K562 (cell line): ENCODE results near the gene POLR2C. TPM values are rescaled to one million over a fixed set of nuclear protein-coding genes. Genes with fewer than 3 reads are reported as not detected.

Experiments
- ATAC-seq: fragments of 200-7000 bp; cut with Tn5 transposase; 3 replicates; pipeline ENCODE4 v1.9.1; 2020; ENCODE audit warnings: moderate library complexity
- Bru-seq: library from RNA; stranded (reverse); fragments of 400-500 nt; gene quantifications from one replicate; lab custom pipeline; 2021; lab: Mats Ljungman, UMichigan
- BruChase-seq, 2 experiments: library from RNA; stranded (reverse); fragments of 400-500 nt; gene quantifications; one replicate each; lab custom pipeline; 2021; lab: Mats Ljungman, UMichigan
- BruUV-seq: library from RNA; stranded (reverse); fragments of 400-500 nt; replicated peaks from 2 replicates; lab custom pipeline; 2021; lab: Mats Ljungman, UMichigan
- CTCF ChIA-PET: fragments of 300-600 bp; formaldehyde crosslinking; extraction: SDS; loops from one replicate; lab custom pipeline; 2021; ENCODE audit warnings: low intra/inter-chr PET ratio; lab: Yijun Ruan, JAX
- POLR2A ChIA-PET: fragments of 300-600, 350-650 bp; sonication (Branson Sonifier 250); formaldehyde crosslinking; extraction: SDS; loops from one replicate; lab custom pipeline; 2021; ENCODE audit warnings: antibody characterized with exemption, inconsistent platforms; lab: Yijun Ruan, JAX
- DNase-seq, 4 experiments: peaks; one replicate each; pipeline versions ENCODE4 v3.0.0 to v3.0.0-alpha.2; 2011 to 2018; ENCODE audit warnings: low spot score in 3 of 4, mixed read lengths in 3 of 4; ENCODE audit errors: extremely low read depth in 1 of 4
- FAIRE-seq: peaks from 2 replicates; lab custom pipeline; 2011; peaks lifted over from hg19 to GRCh38; lab: Jason Lieb, UNC
- H2AFZ ChIP-seq: 2 replicates; pipeline ENCODE4 v1.6.0; 2011; ENCODE audit warnings: low read depth, low read length, control low read depth, inconsistent platforms
- H3K27ac ChIP-seq: fragments of 200-600 bp; 3 replicates; pipeline ENCODE4 v1.8.0; 2011; ENCODE audit warnings: low read depth, mild to moderate bottlenecking, control low read depth, inconsistent platforms, low read length, moderate library complexity, mixed read lengths; ENCODE audit errors: extremely low read depth
- H3K27me3 ChIP-seq, 2 experiments: fragments of 300-600 bp in 1 of 2; 2 replicates in 1 of 2; 3 replicates in 1 of 2; pipeline versions ENCODE4 v1.6.0 to v1.8.0; 2011; ENCODE audit warnings: inconsistent platforms in 2 of 2, low read length in 2 of 2, mild to moderate bottlenecking in 1 of 2, mixed read lengths in 1 of 2, moderate library complexity in 1 of 2; ENCODE audit not compliant: control insufficient read depth in 2 of 2, insufficient read depth in 2 of 2
- H3K36me3 ChIP-seq: fragments of 300-600 bp; 3 replicates; pipeline ENCODE4 v1.8.0; 2011; ENCODE audit warnings: mild to moderate bottlenecking, low read length, inconsistent platforms; ENCODE audit not compliant: control insufficient read depth, insufficient read depth
- H3K4me1 ChIP-seq, 2 experiments: fragments of 200-600 bp in 1 of 2; replicated peaks in 1 of 2; 2 replicates in 1 of 2; 3 replicates in 1 of 2; pipeline versions ENCODE4 v1.5.1 to v1.8.0; 2011; ENCODE audit warnings: inconsistent platforms in 2 of 2, low read length in 2 of 2, mild to moderate bottlenecking in 1 of 2, mixed read lengths in 1 of 2, moderate library complexity in 1 of 2; ENCODE audit not compliant: control insufficient read depth in 2 of 2, insufficient read depth in 2 of 2
- H3K4me2 ChIP-seq: 2 replicates; pipeline ENCODE4 v1.6.1; 2011; ENCODE audit warnings: low read length, control low read depth, inconsistent platforms, mixed read lengths; ENCODE audit not compliant: insufficient read depth
- H3K4me3 ChIP-seq: fragments of 200-600 bp; sonication (generic), shearing (Covaris generic); 2 replicates; pipeline ENCODE4 v1.5.1; 2016; ENCODE audit warnings: control low read depth, inconsistent platforms
- H3K79me2 ChIP-seq: fragments of 200-600 bp; 3 replicates; pipeline ENCODE4 v1.8.0; 2011; ENCODE audit warnings: low read length, inconsistent platforms; ENCODE audit not compliant: control insufficient read depth, insufficient read depth
- H3K9ac ChIP-seq, 2 experiments: 2 replicates each; pipeline versions ENCODE4 v1.6.0 to v1.6.1; 2011; ENCODE audit warnings: low read depth in 2 of 2, low read length in 2 of 2, control low read depth in 1 of 2, inconsistent platforms in 1 of 2, mild to moderate bottlenecking in 1 of 2, mixed read lengths in 1 of 2; ENCODE audit not compliant: insufficient read depth in 1 of 2
- H3K9me1 ChIP-seq: one replicate; pipeline ENCODE4 v1.6.0; 2011; ENCODE audit warnings: inconsistent platforms, mild to moderate bottlenecking, low read length, moderate library complexity; ENCODE audit not compliant: control insufficient read depth, insufficient read depth
- H3K9me3 ChIP-seq: replicated peaks from 2 replicates; pipeline ENCODE4 v1.5.1; 2011; ENCODE audit warnings: low read depth, low read length, inconsistent platforms; ENCODE audit not compliant: control insufficient read depth, insufficient read depth
- H4K20me1 ChIP-seq: replicated peaks from 2 replicates; pipeline ENCODE4 v1.6.1; 2011; ENCODE audit warnings: low read length, inconsistent platforms, mixed read lengths; ENCODE audit not compliant: control insufficient read depth, insufficient read depth
- ETV5 ChIP-seq: sonication (generic); formaldehyde crosslinking; IDR thresholded peaks from 2 replicates; pipeline ENCODE4 v1.4.0; 2020; ENCODE audit warnings: low read depth, mild to moderate bottlenecking, missing genetic modification reagents
- FIP1L1 ChIP-seq: fragments of 200-400 bp; formaldehyde crosslinking; IDR thresholded peaks from 2 replicates; pipeline ENCODE4 v1.6.1; 2018; ENCODE audit warnings: mild to moderate bottlenecking, low read depth, low read length; ENCODE audit not compliant: poor library complexity, severe bottlenecking
- HDAC6 ChIP-seq: IDR thresholded peaks from 2 replicates; pipeline ENCODE4 v1.6.1; 2012; ENCODE audit warnings: low read depth, mild to moderate bottlenecking, control low read depth, inconsistent platforms, low read length, moderate library complexity
- MED1 ChIP-seq: sonication (generic); formaldehyde crosslinking; IDR thresholded peaks from 2 replicates; pipeline ENCODE4 v1.8.1; 2023; ENCODE audit warnings: missing genetic modification reagents, borderline replicate concordance
- PTTG1 ChIP-seq: fragments of 450-650 bp; IDR thresholded peaks from 2 replicates; pipeline ENCODE4 v1.6.1; 2016; ENCODE audit warnings: low read depth, mild to moderate bottlenecking, missing genetic modification characterization, missing compliant biosample characterization
- RB1 ChIP-seq: fragments of 450-650 bp; IDR thresholded peaks from 2 replicates; pipeline ENCODE4 v1.6.1; 2017; ENCODE audit warnings: low read depth, mild to moderate bottlenecking
- TEAD2 ChIP-seq: fragments of 450-650 bp; IDR thresholded peaks from 2 replicates; pipeline ENCODE4 v1.6.1; 2016; ENCODE audit warnings: missing genetic modification characterization, control low read depth, missing compliant biosample characterization
- ZNF592 ChIP-seq: fragments of 450-650 bp; IDR thresholded peaks from 2 replicates; pipeline ENCODE4 v1.6.1; 2017; ENCODE audit warnings: antibody characterized with exemption, mild to moderate bottlenecking
- WGBS: fragments of 100-300 bp; shearing (Covaris generic); methylation state at CpG from one replicate; pipeline ENCODE4 v1.1.6; 2016; ENCODE audit warnings: low coverage, mixed read lengths; ENCODE audit not compliant: insufficient coverage; ENCODE audit errors: missing lambda C conversion rate; 5-methylcytosine and 5-hydroxymethylcytosine counted together
- in situ Hi-C: fragments of 300-500 bp; cut with MboI; formaldehyde crosslinking; loops from 4 replicates; pipeline ENCODE4 v1.15.0; 2018; ENCODE audit warnings: inconsistent platforms, mixed read lengths
- intact Hi-C: fragments of 100-400 bp; cut with micrococcal nuclease; formaldehyde crosslinking; loops from 2 replicates; pipeline ENCODE4 v1.14.2; 2022
- long read RNA-seq, 3 experiments: library from polyadenylated mRNA in 2 of 3; library from RNA in 1 of 3; unstranded in 2 of 3; stranded (forward) in 1 of 3; transcript quantifications; one replicate each; pipeline ENCODE4 v2.0.0, GENCODE V29; 2019 to 2022
- polyA minus RNA-seq, 3 experiments: library from RNA; depleted of rRNA, polyadenylated mRNA; stranded (reverse); fragments of >200 nt; gene quantifications; 2 replicates each; pipeline ENCODE4 v1.2.3, GENCODE V29; 2011
- polyA plus RNA-seq, 8 experiments: library from polyadenylated mRNA; depleted of rRNA in 4 of 8; stranded (reverse) in 5 of 8; unstranded in 3 of 8; fragments of >200 nt; fragmentation: Nextera tagmentation in 2 of 8; fragmentation: Illumina TruSeq in 1 of 8; extraction: Ambion mirVana in 2 of 8; extraction: Trizol in 1 of 8; gene quantifications; 2 replicates each; pipeline versions ENCODE4 v1.2.1 to v1.2.3, GENCODE V29; 2011 to 2014; ENCODE audit warnings: inconsistent platforms in 1 of 8, missing spikeins in 1 of 8
- total RNA-seq, 7 experiments: library from RNA; depleted of rRNA in 6 of 7; stranded (reverse); fragments of >200 nt in 6 of 7; fragmentation: Illumina TruSeq in 2 of 7; extraction: Trizol in 2 of 7; gene quantifications; 2 replicates each; pipeline versions ENCODE4 v1.2.1 to v1.2.3, GENCODE V29; 2011 to 2021; ENCODE audit warnings: low replicate concordance in 1 of 7

The POLR2C gene
- 125 and 216 TPM in 2 replicates for total RNA-seq (2011; cell fraction: chromatin; rRNA removed; ENCODE audit: low replicate concordance)
- 143 and 160 TPM in 2 replicates for total RNA-seq (2011; cell fraction: nucleolus; rRNA removed)
- 131 and 142 TPM in 2 replicates for total RNA-seq (2011; cell fraction: nucleoplasm; rRNA removed)
- total RNA-seq (2014; rRNA removed) = 131 and 139 TPM in 2 replicates
- total RNA-seq (2014; rRNA removed; fragmentation: Illumina TruSeq; extraction: Trizol) = 89.3 and 90.1 TPM in 2 replicates
- total RNA-seq (2015; rRNA removed; fragmentation: Illumina TruSeq; extraction: Trizol) = 92.3 and 93.9 TPM in 2 replicates
- total RNA-seq (2021) = 77.2 and 84.5 TPM in 2 replicates
- 163 and 170 TPM in 2 replicates for polyA plus RNA-seq (2011; rRNA removed)
- polyA plus RNA-seq (2011; cell fraction: cytosol; rRNA removed) = 234 and 242 TPM in 2 replicates
- polyA plus RNA-seq (2011; cell fraction: nucleus; rRNA removed) = 143 and 206 TPM in 2 replicates
- 79.8 and 97.9 TPM in 2 replicates for polyA plus RNA-seq (2012)
- 107 and 131 TPM in 2 replicates for polyA plus RNA-seq (2014; fragmentation: Illumina TruSeq; extraction: Trizol)
- polyA plus RNA-seq (2014; fragmentation: Nextera tagmentation; extraction: Ambion mirVana) = 10 to 100 TPM; 70.3 to 87.4 TPM
- 97.5 and 108 TPM in 2 replicates for polyA plus RNA-seq (2014; rRNA removed)
- polyA minus RNA-seq (2011; rRNA and poly(A)+ RNA removed) = 176 and 218 TPM in 2 replicates
- 109 TPM in 2 replicates for polyA minus RNA-seq (2011; cell fraction: cytosol; rRNA and poly(A)+ RNA removed)
- 69.1 and 102 TPM in 2 replicates for polyA minus RNA-seq (2011; cell fraction: nucleus; rRNA and poly(A)+ RNA removed)
- percentile 91 among the genes with signal in this experiment for Bru-seq, nascent RNA
- BruChase-seq, experiment 1, labeled RNA remaining after a 2-hour chase = percentile 81 among the genes with signal in this experiment
- percentile 83 among the genes with signal in this experiment for BruChase-seq, experiment 2, labeled RNA remaining after a 6-hour chase
- long read RNA-seq, experiment 1, transcript POLR2C-201 (9 exons, 2,057 nt) = major isoform, 142 of 235 reads
- long read RNA-seq, experiment 1, partial matches to known transcripts = 9 of 235 reads
- long read RNA-seq, experiment 1, other reads (novel, unspliced or antisense) = 84 of 235 reads
- long read RNA-seq, experiment 2, transcript POLR2C-201 (9 exons, 2,057 nt) = major isoform, 117 of 167 reads
- long read RNA-seq, experiment 2, partial matches to known transcripts = 14 of 167 reads
- long read RNA-seq, experiment 2, other reads (novel, unspliced or antisense) = 34 of 167 reads
- long read RNA-seq, experiment 3, transcript POLR2C-201 (9 exons, 2,057 nt) = major isoform, 101 of 110 reads
- long read RNA-seq, experiment 3, partial matches to known transcripts = 5 of 110 reads
- long read RNA-seq, experiment 3, other reads (novel, unspliced or antisense) = 4 of 110 reads

- Histone ChIP-seq H3K79me2 (peaks cover 28% of the 10 kb centered on the region), H3K4me2 (peak within 1 kb of the TSS; percentile 93), H4K20me1 (no peaks in the 10 kb centered on the region), H2AFZ (peak within 1 kb of the TSS; percentile 88), H3K9me3 (no peaks in the 10 kb centered on the region), H3K4me3 (peak within 1 kb of the TSS; percentile 64), H3K27ac (peak within 1 kb of the TSS; percentile 57), H3K36me3 (peaks cover 82% of the 10 kb centered on the region; the same call in 2 of the 3 replicates), H3K27me3 (no peaks in the 10 kb centered on the region), H3K9me1 (no peaks in the 10 kb centered on the region), H3K9ac (peak within 1 kb of the TSS; percentile 84 to 98), H3K4me1 (peaks cover 3 to 4% of the 10 kb centered on the region in 2 experiments; a peak in 3 of 5 replicates)
- intact Hi-C loops (no loop called here), in situ Hi-C loops (no loop called here)
- WGBS = under 1% methylated on average over 35 of the region's 47 CpGs
- POLR2A ChIA-PET = interaction anchor here (0.7 to 1.7 kb wide), 7 partner anchors 8 to 171 kb away, joined by 3 to 14 read pairs (median 5); partner anchors contain the start of genes CIAPIN1 and COQ9
- ATAC-seq (peak; percentile 98), DNase-seq (peak; percentile 88 to 94 (median 90)), FAIRE-seq (peak; percentile 88)
- BruUV-seq = no TSS peak
- CTCF ChIA-PET = interaction anchor here (0.6 to 1.8 kb wide), 3 partner anchors 56 to 498 kb away, joined by 3 to 6 read pairs (median 3); no protein-coding TSS in a partner anchor
- TF ChIP-seq ETV5 (CRISPR knock-in tag) = peak; percentile 88
- TF ChIP-seq TEAD2 (tag) = no peak
- TF ChIP-seq MED1 (CRISPR knock-in tag) = no peak
- TF ChIP-seq RB1 = peak; percentile 92
- TF ChIP-seq FIP1L1 = no peak
- no peak; the same call in 1 of the 2 replicates for TF ChIP-seq HDAC6
- no peak for TF ChIP-seq PTTG1
- TF ChIP-seq ZNF592 = no peak
Measured at GRCh38 chr16:57462209-57462977, at the start of gene POLR2C. POLR2C (plus strand) TSS chr16:57462679; CDS start chr16:57462725, 46 bp downstream.
